ENCODE data around the gene DEPDC5. TPM values are rescaled to one million over a fixed set of nuclear protein-coding genes. Genes with fewer than 3 reads are reported as not detected.
"Not testable (repeated sequence)": the region's sequence is repeated elsewhere in the genome, so short reads cannot be mapped to it uniquely, and the experiment has no call there.

DEPDC5 gene
- total RNA-seq, 1 donor from 2014 or later: 14.8 TPM

DNA sequence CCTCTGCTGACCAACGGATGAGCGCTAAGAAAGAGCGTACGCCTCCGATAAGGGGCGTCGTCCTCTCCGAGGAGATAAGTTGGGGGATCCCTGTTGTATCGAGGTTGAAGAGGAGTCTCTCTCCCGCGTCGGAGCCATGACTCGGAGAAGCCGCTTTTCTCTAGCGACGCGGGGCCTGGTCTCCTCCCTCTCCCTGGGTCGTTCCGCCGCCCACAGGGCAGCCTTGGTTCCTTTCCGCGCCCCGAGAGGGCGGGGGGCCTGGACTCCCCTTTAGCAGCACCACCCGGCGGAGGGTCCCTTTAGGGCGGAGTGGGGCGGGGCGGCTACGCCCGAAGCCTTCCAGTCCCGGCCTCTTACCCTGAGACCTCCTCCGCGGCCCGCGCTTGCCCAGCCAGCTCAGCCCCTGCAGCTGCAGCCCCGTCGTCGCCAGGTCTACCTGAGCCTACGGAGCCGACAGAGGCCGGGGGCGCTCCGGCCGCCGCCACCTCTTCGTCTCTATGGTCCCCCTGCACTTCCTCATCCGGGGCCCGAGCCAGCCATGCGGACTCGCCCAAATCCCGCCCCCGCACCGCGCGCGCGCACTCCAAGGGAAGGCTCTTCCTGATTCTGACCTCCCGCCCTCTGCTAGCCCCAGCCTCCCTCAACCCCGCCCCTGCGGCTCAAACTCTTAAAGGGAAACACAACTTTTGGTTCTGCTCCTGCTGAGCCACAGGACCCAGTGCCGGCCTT lies 4.0 kb upstream of the DEPDC5 start, which contains the start of gene PRR14L:
Gene PRR14L (minus strand): TSS at position 497 of the 729 bp plus-strand sequence. CDS start 11,272 bp downstream, outside the sequence.
- DNase-seq: peak; percentile 92

GRCh38 chr22:31750365-31751284 lies 3.2 kb upstream of the DEPDC5 start:
- no peak for DNase-seq

DNA sequence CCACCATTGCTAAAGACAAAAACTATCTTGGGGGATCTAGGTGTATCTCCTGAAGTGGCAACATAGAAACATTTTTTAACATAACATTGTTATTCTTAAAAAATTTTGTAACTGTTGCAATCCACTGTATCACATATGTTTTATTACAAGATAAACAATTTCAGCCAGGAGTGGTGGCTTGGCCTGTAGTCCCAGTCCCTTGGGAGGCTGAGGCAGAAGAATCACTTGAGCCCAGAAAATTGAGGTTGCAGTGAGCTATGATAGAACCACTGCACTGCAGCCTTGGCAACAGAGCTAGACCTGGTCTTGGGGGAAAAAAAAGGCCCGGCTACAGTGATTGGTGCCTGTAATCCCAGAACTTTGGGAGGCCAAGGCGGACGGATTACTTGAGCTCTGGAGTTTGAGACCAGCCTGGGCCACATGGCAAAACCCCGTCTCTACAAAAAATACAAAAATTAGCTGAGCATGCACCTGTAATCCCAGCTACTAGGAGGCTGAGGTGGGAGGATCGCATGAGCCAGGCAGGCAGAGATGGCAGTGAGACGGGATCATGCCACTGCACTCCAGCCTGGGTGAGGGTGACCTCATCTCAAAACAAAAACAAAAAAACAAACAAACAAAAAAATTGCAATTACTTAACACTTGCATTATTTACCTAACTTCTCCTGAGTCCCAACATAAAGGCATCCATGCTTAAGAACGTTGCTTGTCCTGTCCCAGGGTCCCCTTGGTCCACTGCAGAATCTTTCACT lies 1.5 kb upstream of the DEPDC5 start:
- peak; percentile 3 for DNase-seq

DNA sequence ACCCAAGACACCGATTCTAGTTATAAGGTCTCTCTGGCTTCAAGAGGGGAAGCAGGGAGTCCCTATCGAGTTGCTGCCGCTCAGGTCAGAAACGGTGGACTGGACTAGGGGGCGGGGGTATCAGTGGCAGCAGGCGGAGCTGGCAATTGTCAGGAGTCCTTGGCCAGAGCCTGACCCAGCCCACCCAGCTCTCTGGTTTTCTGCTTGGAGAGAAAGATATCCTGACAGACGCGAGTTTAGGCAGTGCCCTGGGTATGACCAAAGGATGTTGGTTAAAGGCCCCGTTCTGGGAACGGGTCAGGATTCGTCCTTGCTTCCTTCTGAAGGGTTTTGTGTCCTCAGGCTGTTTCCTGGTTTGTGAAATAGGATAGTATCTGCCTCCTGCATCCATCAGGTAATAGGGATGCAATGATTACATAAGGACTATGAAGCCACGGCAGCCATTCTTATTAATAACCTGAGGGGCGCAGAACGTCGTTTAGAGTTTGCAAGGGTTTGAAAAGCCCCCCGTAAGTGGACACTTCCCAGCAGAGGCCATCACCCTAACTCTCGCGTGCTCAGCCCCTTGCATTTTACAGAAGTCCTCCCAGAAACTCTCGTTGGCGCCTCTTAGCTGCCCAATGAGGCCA lies 700 bp upstream of the DEPDC5 start:
- DNase-seq: peak; percentile 30

- DNase-seq: no peak
Measured at GRCh38 chr22:31754813-31755212, 994 bp downstream of the DEPDC5 start.

DNA sequence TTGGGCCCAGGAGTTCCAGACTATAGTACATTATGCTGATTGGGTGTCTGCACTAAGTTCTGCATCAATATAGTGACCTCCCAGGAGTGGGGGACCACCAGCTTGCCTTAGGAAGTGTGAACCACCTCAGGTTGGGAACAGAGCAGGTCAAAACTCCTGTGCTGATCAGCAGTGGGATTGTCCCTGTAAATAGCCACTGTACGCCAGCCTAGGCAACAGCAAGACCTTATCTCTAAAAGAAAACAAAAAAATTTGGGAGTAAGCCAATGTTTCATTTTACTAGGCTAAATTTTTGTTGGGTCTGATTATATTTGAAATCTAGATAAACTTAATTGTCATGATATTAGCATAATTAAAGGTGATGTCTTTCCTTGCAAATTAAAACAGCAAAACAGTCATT lies 3.4 kb downstream of the DEPDC5 start:
- no peak for DNase-seq

DNA sequence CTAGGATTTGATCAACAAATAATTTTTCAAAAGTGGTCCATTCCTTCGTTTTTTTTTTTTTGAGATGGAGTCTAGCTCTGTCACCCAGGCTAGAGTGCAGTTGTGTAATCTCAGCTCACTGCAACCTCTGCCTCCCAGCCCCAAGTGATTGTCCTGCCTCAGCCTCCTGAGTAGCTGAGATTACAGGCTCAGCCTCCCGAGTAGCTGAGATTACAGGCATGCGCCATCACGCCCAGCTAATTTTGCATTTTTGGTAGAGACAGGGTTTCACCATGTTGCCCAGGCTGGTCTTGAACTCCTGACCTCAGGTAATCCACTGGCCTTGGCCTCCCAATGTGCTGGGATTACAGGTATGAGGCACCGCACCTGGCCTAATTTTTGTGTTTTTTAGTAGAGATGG lies 5.0 kb downstream of the DEPDC5 start:
- not testable (repeated sequence) for DNase-seq

DNA sequence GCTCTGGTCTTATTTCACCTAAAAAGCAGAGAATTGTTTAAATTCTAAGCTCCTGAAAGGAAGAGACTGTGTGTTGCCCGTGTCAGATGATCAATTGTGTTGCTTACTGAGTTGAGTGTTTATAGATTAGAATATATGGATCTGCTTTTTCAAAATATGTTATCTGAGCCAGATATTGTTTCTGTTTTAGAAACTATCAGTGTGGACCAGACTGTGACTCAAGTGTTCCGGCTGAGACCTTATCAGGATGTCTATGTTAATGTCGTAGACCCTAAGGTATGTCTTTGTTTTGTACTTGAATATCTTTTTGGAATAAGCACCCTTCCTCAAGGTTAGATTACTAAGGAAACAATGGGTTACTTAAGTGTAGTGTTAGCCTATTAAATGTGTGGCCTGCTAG lies 11.0 kb downstream of the DEPDC5 start:
- DNase-seq: no peak

- no peak for DNase-seq
Measured at GRCh38 chr22:31768422-31769059, 14.7 kb downstream of the DEPDC5 start.

- no peak for DNase-seq
Measured at GRCh38 chr22:31773416-31773815, 19.6 kb downstream of the DEPDC5 start.

DNA sequence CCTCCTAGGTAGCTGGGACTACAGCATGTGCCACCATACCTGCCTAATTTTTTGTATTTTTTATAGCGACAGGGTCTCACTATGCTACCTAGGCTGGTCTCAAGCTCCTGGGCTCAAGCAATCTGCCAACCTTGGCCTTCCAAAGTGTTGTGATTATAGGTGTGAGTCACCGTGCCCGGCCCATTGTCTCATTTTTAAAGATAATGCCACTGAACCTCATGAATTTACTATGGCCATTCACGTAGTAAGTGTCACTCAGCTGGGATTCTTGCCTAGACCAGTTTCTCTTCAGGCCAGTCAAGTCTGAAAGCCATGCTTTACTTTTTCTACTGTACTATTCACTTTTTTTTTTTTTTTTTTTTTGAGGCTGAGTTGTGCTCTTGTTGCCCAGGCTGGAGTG lies 22.4 kb downstream of the DEPDC5 start:
- no peak for DNase-seq

- no peak for DNase-seq
Measured at GRCh38 chr22:31789803-31790202, 36.0 kb downstream of the DEPDC5 start.

DNA sequence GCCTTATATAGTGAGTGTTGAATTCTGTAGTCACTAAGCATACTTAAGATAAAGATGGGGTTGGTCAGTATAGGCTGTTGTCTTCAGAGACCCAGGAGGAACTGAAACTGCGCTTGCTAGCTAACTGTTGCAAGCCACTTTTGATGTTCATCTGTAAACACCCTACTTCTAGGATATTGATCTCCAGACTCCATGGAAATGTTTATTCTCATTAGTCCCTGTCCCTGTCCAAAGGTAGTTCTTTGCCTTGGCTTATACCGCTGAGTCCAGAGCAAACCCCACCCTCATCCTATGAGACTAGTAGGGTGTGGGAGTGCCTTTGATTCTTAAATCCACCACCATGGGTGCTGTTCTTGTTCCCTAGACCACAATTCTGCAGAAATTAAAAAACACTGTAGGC lies 36.4 kb downstream of the DEPDC5 start:
- DNase-seq: no peak

DNA sequence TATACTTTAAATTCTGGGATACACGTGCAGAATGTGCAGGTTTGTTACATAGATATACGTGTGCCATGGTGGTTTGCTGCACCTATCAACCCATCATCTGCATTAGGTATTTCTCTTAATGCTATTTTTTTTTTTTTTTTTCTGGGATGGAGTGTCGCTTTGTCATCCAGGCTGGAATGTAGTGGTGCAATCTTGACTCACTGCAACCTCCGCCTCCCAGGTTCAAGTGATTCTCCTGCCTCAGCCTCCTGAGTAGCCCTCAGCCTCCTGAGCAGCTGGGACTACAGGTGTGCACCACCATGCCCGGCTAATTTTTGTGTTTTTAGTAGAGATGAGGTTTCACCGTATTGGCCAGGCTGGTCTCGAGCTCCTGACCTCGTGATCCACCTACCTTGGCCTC lies 45.5 kb downstream of the DEPDC5 start:
- not testable (repeated sequence) for DNase-seq

- DNase-seq: no peak
Measured at GRCh38 chr22:31800065-31800464, 46.2 kb downstream of the DEPDC5 start.

DNA sequence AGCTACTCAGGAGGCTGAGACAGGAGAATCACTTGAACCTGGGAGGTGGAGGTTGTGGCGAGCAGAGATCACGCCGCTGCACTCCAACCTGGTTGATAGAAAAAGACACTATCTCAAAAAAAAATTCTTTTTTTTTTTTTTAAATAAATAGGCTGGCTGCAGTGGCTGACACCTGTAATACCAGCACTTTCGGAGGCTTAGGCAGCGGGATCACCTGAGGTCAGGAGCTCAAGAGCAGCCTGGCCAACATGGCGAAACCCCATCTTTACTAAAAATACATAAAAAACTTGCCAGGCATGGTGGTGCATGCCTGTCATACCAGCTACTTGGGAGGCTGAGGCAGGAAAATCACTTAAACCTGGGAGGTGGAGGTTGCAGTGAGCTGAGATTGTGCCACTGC lies 47.0 kb downstream of the DEPDC5 start:
- not testable (repeated sequence) for DNase-seq

DNA sequence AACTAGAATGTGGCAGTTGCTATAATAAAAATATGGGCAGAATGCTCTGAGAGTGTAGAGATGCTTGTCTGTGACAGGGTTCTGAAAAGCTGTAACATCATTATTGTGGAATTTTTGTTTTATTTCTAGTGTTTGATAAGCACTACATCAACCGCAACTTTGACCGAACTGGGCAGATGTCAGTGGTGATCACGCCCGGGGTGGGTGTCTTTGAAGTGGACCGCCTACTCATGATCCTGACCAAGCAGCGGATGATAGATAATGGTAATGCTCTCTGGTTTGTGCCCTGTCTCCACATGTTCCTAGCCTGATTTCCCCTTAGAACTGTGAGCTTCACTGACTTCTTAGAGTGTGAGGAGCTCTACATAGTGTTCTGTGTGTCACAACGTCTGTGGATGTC lies 48.8 kb downstream of the DEPDC5 start:
- no peak for DNase-seq

GRCh38 chr22:31806751-31807150 lies 52.9 kb downstream of the DEPDC5 start:
- no peak for DNase-seq

- DNase-seq: no peak
Measured at GRCh38 chr22:31812977-31813605, 59.3 kb downstream of the DEPDC5 start.

- not testable (repeated sequence) for DNase-seq
Measured at GRCh38 chr22:31813898-31814297, 60.1 kb downstream of the DEPDC5 start.

DNA sequence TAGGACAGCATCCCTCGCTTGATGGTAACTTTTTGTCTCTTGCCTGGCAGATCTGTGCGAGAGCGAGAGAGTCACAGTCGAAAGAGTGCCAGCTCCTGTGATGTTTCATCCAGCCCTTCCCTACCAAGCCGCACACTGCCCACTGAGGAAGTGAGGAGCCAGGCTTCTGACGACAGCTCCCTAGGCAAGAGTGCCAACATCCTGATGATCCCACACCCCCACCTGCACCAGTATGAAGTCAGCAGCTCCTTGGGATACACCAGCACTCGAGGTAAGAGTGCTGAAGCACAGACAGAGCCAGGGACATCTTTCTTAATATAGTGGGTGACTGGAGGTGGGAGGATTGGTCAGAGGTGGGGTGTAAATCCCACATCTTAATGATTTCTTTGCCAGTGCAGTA lies 61.1 kb downstream of the DEPDC5 start:
- no peak for DNase-seq
